Measurements from ENCODE around the gene TRAF2.

GRCh38 chr9:136926749-136927148, 40.4 kb downstream of the TRAF2 start:
- TF ChIP-seq CTCF (IDR thresholded peaks at IDR 0.05) (no peak), FOSB (CRISPR knock-in tag; IDR thresholded peaks at IDR 0.05) (no peak), EP300 (IDR thresholded peaks at IDR 0.05) (no peak), ZC3H11A (IDR thresholded peaks at IDR 0.05) (no peak), USF2 (IDR thresholded peaks at IDR 0.05) (no peak), BCL3 (IDR thresholded peaks at IDR 0.05) (no peak)
